Activated B cell treated with CpG ODN at 0.5 μM for 24 hours (primary cell): ENCODE measurements around the gene FAM193A. TPM values are rescaled to one million over a fixed set of nuclear protein-coding genes. Genes with fewer than 3 reads are reported as not detected.

Source experiments
- ATAC-seq: fragments of 200-7000 bp; cut with Tn5 transposase; one replicate; pipeline ENCODE4 v1.10.0; 2021; ENCODE audit warnings: low read depth, mild to moderate bottlenecking, moderate library complexity
- CTCF ChIA-PET: fragments of 350-600 bp; sonication (Branson Sonifier 250); formaldehyde crosslinking; loops from one replicate; lab custom pipeline; 2021; ENCODE audit warnings: antibody characterized with exemption; lab: Charles Lee
- POLR2A ChIA-PET: fragments of 350-600 bp; sonication (Branson Sonifier 250); formaldehyde crosslinking; loops from one replicate; lab custom pipeline; 2021; ENCODE audit warnings: antibody characterized with exemption; lab: Charles Lee
- DNase-seq: peaks from one replicate; pipeline ENCODE4 v3.0.0; 2022
- H3K27ac Mint-ChIP-seq: one replicate; pipeline ENCODE4 v1.8.0; 2020; ENCODE audit warnings: mixed read lengths
- H3K27me3 Mint-ChIP-seq: one replicate; pipeline ENCODE4 v1.8.0; 2021; ENCODE audit warnings: mixed read lengths
- H3K36me3 Mint-ChIP-seq: one replicate; pipeline ENCODE4 v1.8.0; 2021; ENCODE audit warnings: low read depth, mixed read lengths
- H3K4me1 Mint-ChIP-seq: one replicate; pipeline ENCODE4 v1.8.0; 2021; ENCODE audit warnings: mixed read lengths
- H3K4me3 Mint-ChIP-seq: one replicate; pipeline ENCODE4 v1.8.0; 2020; ENCODE audit warnings: mild to moderate bottlenecking, mixed read lengths
- H3K9me3 Mint-ChIP-seq: one replicate; pipeline ENCODE4 v1.8.0; 2020; ENCODE audit warnings: mixed read lengths
- intact Hi-C: fragments of 100-400 bp; cut with micrococcal nuclease; formaldehyde crosslinking; loops from one replicate; pipeline ENCODE4 v1.15.1; 2024
- total RNA-seq: library from RNA; stranded (reverse); gene quantifications from 2 replicates; pipeline ENCODE4 v1.2.3, GENCODE V29; 2022
- TF ChIP-seq, protein P1 (sequence below): fragments of 200-600 bp; IDR thresholded peaks from one replicate; pipeline ENCODE4 v1.8.0; 2022; ENCODE audit warnings: antibody characterized with exemption, mild to moderate bottlenecking

Gene FAM193A
- total RNA-seq: 40.0 and 42.8 TPM in 2 replicates

- Mint-ChIP-seq H3K27ac (peak within 1 kb of the TSS; percentile 90), H3K36me3 (peaks cover 3% of the 10 kb centered on the region), H3K9me3 (no peaks in the 10 kb centered on the region), H3K4me1 (peaks cover 23% of the 10 kb centered on the region), H3K4me3 (peak within 1 kb of the TSS; percentile 92), H3K27me3 (no peaks in the 10 kb centered on the region)
- peak; percentile 92 for ATAC-seq
- intact Hi-C loops: loop anchor here (1.0 to 10.0 kb wide), 15 partner anchors 49 to 538 kb away; partner anchors contain the start of genes CFAP99, GRK4, HAUS3 and HTT
- TF ChIP-seq, protein P1, sequence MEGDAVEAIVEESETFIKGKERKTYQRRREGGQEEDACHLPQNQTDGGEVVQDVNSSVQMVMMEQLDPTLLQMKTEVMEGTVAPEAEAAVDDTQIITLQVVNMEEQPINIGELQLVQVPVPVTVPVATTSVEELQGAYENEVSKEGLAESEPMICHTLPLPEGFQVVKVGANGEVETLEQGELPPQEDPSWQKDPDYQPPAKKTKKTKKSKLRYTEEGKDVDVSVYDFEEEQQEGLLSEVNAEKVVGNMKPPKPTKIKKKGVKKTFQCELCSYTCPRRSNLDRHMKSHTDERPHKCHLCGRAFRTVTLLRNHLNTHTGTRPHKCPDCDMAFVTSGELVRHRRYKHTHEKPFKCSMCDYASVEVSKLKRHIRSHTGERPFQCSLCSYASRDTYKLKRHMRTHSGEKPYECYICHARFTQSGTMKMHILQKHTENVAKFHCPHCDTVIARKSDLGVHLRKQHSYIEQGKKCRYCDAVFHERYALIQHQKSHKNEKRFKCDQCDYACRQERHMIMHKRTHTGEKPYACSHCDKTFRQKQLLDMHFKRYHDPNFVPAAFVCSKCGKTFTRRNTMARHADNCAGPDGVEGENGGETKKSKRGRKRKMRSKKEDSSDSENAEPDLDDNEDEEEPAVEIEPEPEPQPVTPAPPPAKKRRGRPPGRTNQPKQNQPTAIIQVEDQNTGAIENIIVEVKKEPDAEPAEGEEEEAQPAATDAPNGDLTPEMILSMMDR: no peak
- ChIA-PET POLR2A (interaction anchor here (0.6 to 3.7 kb wide), 19 partner anchors 9 to 847 kb away, joined by 3 to 54 read pairs (median 5); partner anchors contain the start of genes GRK4, HAUS3, POLN and RNF4), CTCF (interaction anchor here (1.0 to 1.6 kb wide), 3 partner anchors 74 to 116 kb away, joined by 3 read pairs; no protein-coding TSS in a partner anchor)
- peak; percentile 94 for DNase-seq
Measured at GRCh38 chr4:2536193-2537010, at the start of gene FAM193A. FAM193A (plus strand) TSS chr4:2536647; CDS start chr4:2536916, 269 bp downstream.

- no peak for DNase-seq
- ChIA-PET POLR2A (interaction anchor here (1.0 to 5.3 kb wide), 4 partner anchors 8 to 18 kb away, joined by 3 to 103 read pairs (median 16); partner anchors contain the start of gene RNF4), CTCF (interaction anchor here (1.4 kb wide), 1 partner anchor 24 kb away, joined by 4 read pairs; no protein-coding TSS in a partner anchor)
- intact Hi-C loops: loop anchor here (5.0 to 10.0 kb wide), 3 partner anchors 50 to 808 kb away; partner anchors contain the start of genes FAM193A and RGS12
- TF ChIP-seq, protein P1: no peak
- H3K4me3 Mint-ChIP-seq: peak overlapping the region; percentile 41
- peak overlapping the region; percentile 92 for H3K27ac Mint-ChIP-seq
- H3K27me3 Mint-ChIP-seq: no peaks in the 10 kb centered on the region
- H3K9me3 Mint-ChIP-seq: no peaks in the 10 kb centered on the region
- ATAC-seq: no peak
- H3K4me1 Mint-ChIP-seq: peaks cover 77% of the 10 kb centered on the region
- H3K36me3 Mint-ChIP-seq: peaks cover 21% of the 10 kb centered on the region
Measured at GRCh38 chr4:2486981-2487380, 49.5 kb upstream of the FAM193A start.

DNA sequence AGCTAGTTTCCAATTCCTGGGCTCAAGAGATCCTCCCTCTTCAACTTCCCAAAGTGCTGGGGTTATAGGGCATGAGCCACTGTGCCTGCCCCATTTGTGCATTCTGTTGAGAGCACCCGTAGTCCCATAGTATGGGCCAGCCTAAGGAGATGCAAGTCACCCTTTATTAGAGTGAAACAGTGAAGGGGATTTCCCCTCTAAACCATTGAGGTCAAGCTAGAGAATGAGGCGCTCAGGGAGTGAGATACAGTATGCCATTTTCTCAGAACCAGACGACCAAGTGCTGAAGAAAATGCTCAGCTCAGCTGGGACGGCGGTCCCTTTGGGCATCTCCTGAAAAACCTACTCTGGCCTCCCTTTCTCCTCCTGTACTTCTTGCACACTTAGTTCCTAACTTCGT, 48.8 kb upstream of the FAM193A start:
- TF ChIP-seq, protein P1: no peak
- ChIA-PET CTCF (interaction anchor here (1.3 to 1.4 kb wide), 2 partner anchors 10 to 25 kb away, joined by 3 to 4 read pairs; no protein-coding TSS in a partner anchor), POLR2A (interaction anchor here (0.5 to 1.5 kb wide), 3 partner anchors 9 to 19 kb away, joined by 3 to 24 read pairs (median 9); partner anchors contain the start of gene RNF4)
- H3K27me3 Mint-ChIP-seq: no peaks in the 10 kb centered on the region
- intact Hi-C loops: loop anchor here (5.0 to 10.0 kb wide), 3 partner anchors 50 to 807 kb away; partner anchors contain the start of genes FAM193A and RGS12
- peak overlapping the region; percentile 35 for H3K4me3 Mint-ChIP-seq
- H3K36me3 Mint-ChIP-seq: peaks cover 27% of the 10 kb centered on the region
- peaks cover 74% of the 10 kb centered on the region for H3K4me1 Mint-ChIP-seq
- no peak for DNase-seq
- H3K9me3 Mint-ChIP-seq: no peaks in the 10 kb centered on the region
- ATAC-seq: peak; percentile 55
- peak overlapping the region; percentile 92 for H3K27ac Mint-ChIP-seq

- CTCF ChIA-PET: no interaction called here
- intact Hi-C loops: loop anchor here (5.0 to 10.0 kb wide), 3 partner anchors 48 to 806 kb away; partner anchors contain the start of genes FAM193A and RGS12
- H3K4me3 Mint-ChIP-seq: no peak overlapping the region
- no peaks in the 10 kb centered on the region for H3K27me3 Mint-ChIP-seq
- DNase-seq (no peak), ATAC-seq (no peak)
- H3K4me1 Mint-ChIP-seq: peaks cover 70% of the 10 kb centered on the region
- H3K9me3 Mint-ChIP-seq: no peaks in the 10 kb centered on the region
- no peak overlapping the region for H3K27ac Mint-ChIP-seq
- POLR2A ChIA-PET: interaction anchor here (2.1 kb wide), 1 partner anchor 21 kb away, joined by 6 read pairs; the partner anchor contains the start of gene RNF4
- H3K36me3 Mint-ChIP-seq: peaks cover 35% of the 10 kb centered on the region
- TF ChIP-seq, protein P1: no peak
Measured at GRCh38 chr4:2489081-2489805, 47.2 kb upstream of the FAM193A start.
